ENCODE data around the gene ECSIT.
A peak's percentile ranks its signal among the peaks of the same experiment; 100 is the strongest.

The ECSIT gene

GRCh38 chr19:11504502-11505031, 24.4 kb downstream of the ECSIT start:
- no peak for DNase-seq

GRCh38 chr19:11499890-11500420, 29.0 kb downstream of the ECSIT start:
- no peak for ATAC-seq
- no peak for DNase-seq

More at GRCh38 chr19:11504502-11505031, 24.4 kb downstream of the ECSIT start:
- ATAC-seq = no peak

DNA sequence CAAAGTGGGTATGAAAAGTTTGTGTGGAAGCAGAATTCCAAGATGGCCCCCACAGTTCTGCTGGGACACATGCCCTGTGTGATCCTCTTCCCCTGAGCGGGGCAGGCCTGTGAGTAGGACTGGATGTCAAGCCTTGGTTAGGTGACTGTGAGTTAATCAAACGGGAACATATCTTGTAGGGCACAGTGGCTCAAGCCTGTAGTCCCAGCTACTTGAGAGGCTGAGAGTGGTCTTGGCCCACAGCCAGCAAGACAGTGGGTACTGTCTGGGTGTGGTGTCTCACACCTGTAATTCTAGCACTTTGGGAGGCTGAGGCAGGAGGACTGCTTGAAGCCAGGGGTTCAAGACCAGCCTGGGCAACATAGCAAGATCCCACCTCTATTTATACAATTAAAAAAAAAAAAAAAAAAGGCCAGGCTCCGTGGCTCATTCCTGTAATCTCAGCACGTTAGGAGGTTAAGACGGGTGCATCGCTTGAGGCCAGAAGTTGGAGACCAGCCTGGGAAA, 29.7 kb downstream of the ECSIT start:
- no peak for ATAC-seq
- no peak for DNase-seq

GRCh38 chr19:11496391-11497163, 32.4 kb downstream of the ECSIT start:
- DNase-seq (peak; percentile 75), ATAC-seq (peak; percentile 65)

DNA sequence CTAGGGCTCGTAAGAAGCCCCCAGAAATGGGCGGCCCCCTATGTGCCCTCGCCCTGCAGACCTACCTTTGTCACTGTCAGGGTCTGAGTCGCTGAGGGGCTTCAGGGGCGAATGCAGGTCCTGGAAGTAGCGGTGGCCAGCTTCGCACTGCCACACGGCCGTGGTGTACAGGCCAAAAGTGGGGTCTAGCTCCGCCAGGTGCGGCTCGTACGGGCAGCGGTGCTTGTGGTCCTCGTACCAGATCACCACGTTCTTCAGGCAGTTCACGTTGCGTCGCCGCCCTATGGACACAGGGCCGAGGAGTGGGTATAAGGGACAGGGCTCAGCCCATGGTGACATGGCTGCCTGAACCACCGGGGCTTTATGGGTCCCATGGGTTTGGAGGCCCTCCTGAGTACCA, 33.0 kb downstream of the ECSIT start:
- ATAC-seq (no peak), DNase-seq (no peak)

- DNase-seq (no peak), ATAC-seq (no peak)
These were observed 33.5 kb downstream of the ECSIT start for GRCh38 chr19:11495481-11495880.

GRCh38 chr19:11494634-11495285, 34.2 kb downstream of the ECSIT start:
- no peak for ATAC-seq
- DNase-seq = no peak

- ATAC-seq (no peak), DNase-seq (no peak)
These were observed 39.6 kb downstream of the ECSIT start for GRCh38 chr19:11489378-11489777.

GRCh38 chr19:11486661-11487503, 42.1 kb downstream of the ECSIT start:
- ATAC-seq (no peak), DNase-seq (no peak)

GRCh38 chr19:11485245-11485837, 43.6 kb downstream of the ECSIT start:
- DNase-seq (no peak), ATAC-seq (no peak)

DNA sequence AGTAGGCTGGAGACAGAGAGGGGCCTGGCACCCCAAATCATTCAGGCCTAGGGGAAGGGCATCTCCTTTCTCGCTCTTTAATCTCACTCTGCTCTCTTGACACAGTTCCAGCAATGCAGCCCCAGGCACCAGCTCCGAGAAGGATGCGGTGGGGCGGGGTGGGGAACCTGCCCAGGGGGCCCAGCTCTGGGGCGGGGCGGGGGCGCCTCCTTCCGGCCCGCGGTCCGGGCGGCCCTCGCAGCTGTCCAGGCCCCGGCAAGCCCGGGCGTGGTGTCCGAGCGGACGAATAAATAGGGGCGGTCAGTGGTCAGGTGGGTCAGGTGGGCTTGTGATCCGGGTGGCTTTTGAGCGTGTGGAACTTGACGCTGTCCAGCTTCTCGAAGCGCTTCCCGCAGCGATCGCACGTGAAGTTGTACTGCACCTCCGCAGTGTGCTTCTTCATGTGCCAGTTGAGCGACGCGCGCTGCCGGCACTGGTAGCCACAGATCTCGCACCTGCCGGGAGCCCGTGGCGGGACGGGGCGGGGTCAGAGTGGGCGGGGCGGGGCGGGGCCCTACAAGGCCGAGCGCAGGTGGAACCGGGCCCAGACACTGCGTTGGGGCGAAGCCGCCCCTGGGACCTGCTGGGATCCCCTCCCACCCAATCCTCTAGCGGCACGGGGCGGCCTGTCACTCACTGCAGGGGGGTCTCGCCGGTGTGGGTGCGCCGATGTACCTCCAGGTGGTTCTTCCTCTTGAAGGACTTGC, 45.4 kb downstream of the ECSIT start:
- DNase-seq (no peak), ATAC-seq (no peak)

- DNase-seq (peak; percentile 94), ATAC-seq (peak; percentile 74)
These were observed 46.4 kb downstream of the ECSIT start for GRCh38 chr19:11482384-11483050.

GRCh38 chr19:11481534-11482383, 47.2 kb downstream of the ECSIT start:
- ATAC-seq = peak; percentile 89

GRCh38 chr19:11480715-11481533, 48.0 kb downstream of the ECSIT start, which contains the start of gene ELAVL3:
ELAVL3 (minus strand) TSS chr19:11481046; CDS start chr19:11480608, 438 bp downstream.
- no peak for ATAC-seq
- DNase-seq = no peak

More at GRCh38 chr19:11481534-11482383, 47.2 kb downstream of the ECSIT start:
- peak; percentile 88 for DNase-seq

DNA sequence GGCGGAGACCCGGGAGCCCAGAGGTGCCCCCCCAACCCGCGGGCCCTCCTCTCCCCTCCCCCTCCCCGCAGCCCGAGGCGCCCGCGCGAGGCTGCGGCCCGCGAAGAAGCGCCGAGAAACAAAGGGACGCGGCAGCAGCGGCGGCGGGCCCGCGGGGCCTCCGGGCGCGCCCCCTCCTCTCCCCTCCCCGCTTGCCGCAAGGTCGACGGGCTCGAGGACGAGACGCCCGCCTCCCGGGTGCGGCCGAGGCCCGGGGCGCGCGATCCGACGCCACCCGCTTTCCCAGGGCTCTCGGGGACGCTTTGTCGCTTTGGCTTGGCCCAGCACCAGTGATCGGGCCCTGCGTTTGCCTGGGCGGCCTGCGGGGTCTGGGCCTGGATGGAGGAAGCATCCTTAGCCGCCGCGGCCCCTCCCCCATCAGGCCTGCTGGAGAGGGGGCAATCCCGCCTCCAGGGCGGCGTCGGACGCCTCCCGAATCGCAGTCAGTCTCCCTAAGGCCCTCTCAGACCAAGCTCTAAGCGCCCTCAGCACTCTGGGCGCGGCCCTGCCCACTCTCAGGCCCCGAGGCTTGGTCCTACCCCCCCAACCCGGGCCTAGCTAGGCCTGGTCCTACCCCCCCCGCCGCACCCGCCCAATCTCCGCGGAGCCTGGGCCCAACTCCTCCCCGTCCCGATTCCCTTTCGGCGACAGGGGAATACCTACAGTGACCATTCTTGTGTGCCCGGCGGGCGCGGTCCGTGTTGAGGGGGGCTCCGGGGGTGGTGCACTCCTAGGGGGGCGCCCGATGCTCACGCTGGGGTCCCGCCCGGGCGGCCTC, 48.8 kb downstream of the ECSIT start:
- DNase-seq (no peak), ATAC-seq (no peak)

DNA sequence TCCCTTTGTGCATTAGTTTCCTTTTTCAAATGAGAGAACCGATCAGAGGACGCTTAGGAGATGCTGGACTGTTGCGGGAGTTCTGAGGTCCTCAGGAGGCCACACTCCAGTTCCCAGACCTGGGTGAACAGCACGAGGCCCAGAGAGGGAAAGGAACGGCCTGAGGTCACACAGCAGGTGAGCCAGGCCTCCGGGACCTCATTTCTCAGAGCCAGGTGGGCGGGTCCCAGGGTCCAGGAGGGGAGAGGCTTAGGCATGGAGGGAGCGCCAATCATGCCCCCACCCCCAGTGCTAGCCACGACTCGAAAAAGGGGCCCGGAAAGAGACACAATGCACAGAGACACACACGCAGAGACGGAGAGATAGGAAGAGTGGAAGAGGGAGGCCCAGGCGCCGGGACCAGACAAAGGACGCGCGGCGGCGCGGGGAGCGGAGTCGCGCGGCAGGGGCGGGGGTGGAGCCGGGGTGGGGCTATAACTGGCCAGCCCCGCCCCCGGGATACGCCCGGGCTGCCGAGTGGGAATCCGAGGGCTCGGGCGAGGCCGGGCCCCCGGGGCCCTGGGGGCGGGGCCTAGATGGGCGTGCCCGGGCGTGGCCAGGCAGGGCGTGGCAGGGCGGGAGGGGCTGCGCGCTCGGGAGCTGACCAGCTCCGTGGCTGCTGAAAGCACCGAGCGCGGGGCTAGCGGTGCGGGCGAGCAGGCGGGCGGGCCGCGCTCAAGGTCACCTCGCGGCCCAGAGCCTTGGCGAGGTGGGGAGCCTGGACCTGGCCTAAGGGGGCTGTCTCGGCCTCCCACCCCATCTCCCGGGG, 49.6 kb downstream of the ECSIT start:
- ATAC-seq (no peak), DNase-seq (peak; percentile 53)
